Activated CD4-positive, CD25-positive, alpha-beta regulatory T cell treated with anti-CD3 and anti-CD28 coated beads, Interleukin-2, amount 50 U/mL, for 24 hours (primary cell): Measurements from ENCODE around the gene FOXK2.
"Not testable (repeated sequence)": the region's sequence is repeated elsewhere in the genome, so short reads cannot be mapped to it uniquely, and the experiment has no call there.

ENCODE experiments used
- ATAC-seq, 2 donors: fragments of 150-1000 bp; cut with Tn5 transposase; one replicate each; pipeline ENCODE4 v1.10.0; 2021; ENCODE audit warnings: mild to moderate bottlenecking in 1 of 2, moderate library complexity in 1 of 2

The FOXK2 gene

GRCh38 chr17:82565551-82565950 is 46.0 kb downstream of the FOXK2 start:
- ATAC-seq, result no peak

GRCh38 chr17:82566129-82566960 is 46.8 kb downstream of the FOXK2 start:
- ATAC-seq, result no peak

GRCh38 chr17:82567286-82567685 is 47.8 kb downstream of the FOXK2 start:
- ATAC-seq, result no peak

GRCh38 chr17:82568997-82569393 is 49.5 kb downstream of the FOXK2 start:
- ATAC-seq, result no peak

GRCh38 chr17:82569621-82570020 is 50.1 kb downstream of the FOXK2 start:
- ATAC-seq, result no peak

GRCh38 chr17:82570277-82570676 is 50.7 kb downstream of the FOXK2 start:
- no peak for ATAC-seq

GRCh38 chr17:82571855-82572254 is 52.3 kb downstream of the FOXK2 start:
- no peak for ATAC-seq

GRCh38 chr17:82574041-82574440 is 54.5 kb downstream of the FOXK2 start:
- ATAC-seq, result no peak

GRCh38 chr17:82575581-82576221 is 56.2 kb downstream of the FOXK2 start:
- not testable (repeated sequence) for ATAC-seq

- no peak for ATAC-seq
These were observed 57.8 kb downstream of the FOXK2 start for GRCh38 chr17:82577300-82577699.

- ATAC-seq, result not testable (repeated sequence)
These were observed 60.4 kb downstream of the FOXK2 start for GRCh38 chr17:82579969-82580368.

- no peak for ATAC-seq
These were observed 62.7 kb downstream of the FOXK2 start for GRCh38 chr17:82582213-82582612.

- ATAC-seq, result no peak
These were observed 63.2 kb downstream of the FOXK2 start for GRCh38 chr17:82582709-82583108.

- peak; percentile 56 to 87 for ATAC-seq
These were observed 64.2 kb downstream of the FOXK2 start for GRCh38 chr17:82583720-82584234.

- ATAC-seq, result not testable (repeated sequence)
These were observed 66.5 kb downstream of the FOXK2 start for GRCh38 chr17:82585935-82586575.

- ATAC-seq, result no peak
These were observed 67.2 kb downstream of the FOXK2 start for GRCh38 chr17:82586576-82587233.

- ATAC-seq, result no peak
These were observed 67.9 kb downstream of the FOXK2 start for GRCh38 chr17:82587234-82588086.

GRCh38 chr17:82588266-82589175 is 69.0 kb downstream of the FOXK2 start:
- ATAC-seq, result no peak

GRCh38 chr17:82589851-82590180 is 70.3 kb downstream of the FOXK2 start:
- ATAC-seq, result no peak

- no peak for ATAC-seq
These were observed 70.7 kb downstream of the FOXK2 start for GRCh38 chr17:82590216-82590615.
